ENCODE measurements around the gene NKD1. TPM values are rescaled to one million over a fixed set of nuclear protein-coding genes. Genes with fewer than 3 reads are reported as not detected.

The NKD1 gene
- total RNA-seq, 2 donors from 2014 or later = 0.66 to 1.3 TPM

GRCh38 chr16:50509521-50510341, 38.5 kb upstream of the NKD1 start:
- Mint-ChIP-seq H3K9me3 (no peaks in the 10 kb centered on the region), H3K27ac (no peak overlapping the region), H3K36me3 (ENCODE audit: low read depth) (no peaks in the 10 kb centered on the region), H3K27me3 (no peaks in the 10 kb centered on the region), H3K4me3 (no peak overlapping the region), H3K4me1 (no peaks in the 10 kb centered on the region)
- ATAC-seq (replicated peaks) = no peak

DNA sequence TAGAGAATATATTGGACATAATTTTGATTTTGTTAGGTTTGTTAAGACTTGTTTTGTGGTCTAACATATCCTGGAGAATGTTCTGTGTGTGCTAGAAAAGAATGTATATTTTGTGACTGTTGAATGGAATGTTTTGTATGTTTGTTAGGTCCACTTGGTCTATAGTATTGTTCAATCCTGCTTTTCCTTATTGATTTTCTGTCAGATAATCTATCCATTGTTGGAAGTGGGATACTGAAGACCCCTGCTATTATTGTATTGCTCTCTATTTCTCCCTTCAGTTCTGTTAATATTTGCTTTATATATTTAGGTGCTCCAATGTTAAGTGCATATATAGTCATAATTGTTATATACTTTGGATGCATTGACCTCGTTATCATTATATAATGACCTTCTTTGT, 33.0 kb upstream of the NKD1 start:
- Mint-ChIP-seq H3K4me3 (no peak overlapping the region), H3K36me3 (ENCODE audit: low read depth) (no peaks in the 10 kb centered on the region), H3K27ac (no peak overlapping the region), H3K4me1 (no peaks in the 10 kb centered on the region), H3K27me3 (no peaks in the 10 kb centered on the region), H3K9me3 (peaks cover 7% of the 10 kb centered on the region)
- no peak for ATAC-seq (replicated peaks)

GRCh38 chr16:50516401-50516800, 31.8 kb upstream of the NKD1 start:
- ATAC-seq (replicated peaks) = no peak
- Mint-ChIP-seq H3K4me1 (no peaks in the 10 kb centered on the region), H3K27ac (no peak overlapping the region)

GRCh38 chr16:50516890-50517289, 31.3 kb upstream of the NKD1 start:
- Mint-ChIP-seq H3K9me3 (peaks cover 7% of the 10 kb centered on the region), H3K27ac (no peak overlapping the region)

More at GRCh38 chr16:50516401-50516800, 31.8 kb upstream of the NKD1 start:
- Mint-ChIP-seq H3K27me3 (no peaks in the 10 kb centered on the region), H3K9me3 (peaks cover 7% of the 10 kb centered on the region), H3K4me3 (no peak overlapping the region), H3K36me3 (ENCODE audit: low read depth) (no peaks in the 10 kb centered on the region)

GRCh38 chr16:50517450-50518252, 30.5 kb upstream of the NKD1 start:
- H3K36me3 Mint-ChIP-seq (ENCODE audit: low read depth) = no peaks in the 10 kb centered on the region

More at GRCh38 chr16:50516890-50517289, 31.3 kb upstream of the NKD1 start:
- Mint-ChIP-seq H3K4me3 (no peak overlapping the region), H3K36me3 (ENCODE audit: low read depth) (no peaks in the 10 kb centered on the region), H3K27me3 (no peaks in the 10 kb centered on the region), H3K4me1 (no peaks in the 10 kb centered on the region)
- no peak for ATAC-seq (replicated peaks)

DNA sequence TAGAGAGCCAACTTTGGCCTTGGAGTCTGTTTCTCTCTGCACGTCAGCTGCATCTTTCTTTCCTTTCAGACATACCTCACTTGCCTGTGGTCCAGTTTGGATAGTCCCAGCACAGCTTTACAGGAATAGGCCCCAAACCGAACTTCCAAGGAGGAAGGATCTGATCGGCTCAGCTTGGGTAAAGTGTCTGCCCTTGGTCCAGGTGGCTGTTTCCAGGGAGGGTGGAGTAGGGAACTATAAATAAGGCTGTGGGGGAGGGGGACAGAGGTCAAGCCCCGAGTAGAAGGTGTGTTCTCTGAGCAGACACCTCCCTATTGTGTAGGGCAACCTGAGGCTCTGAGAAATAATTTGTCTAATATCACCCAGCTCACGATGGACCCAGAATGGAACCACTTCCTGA, 29.2 kb upstream of the NKD1 start:
- ATAC-seq (replicated peaks) = no peak
- Mint-ChIP-seq H3K27ac (no peak overlapping the region), H3K4me1 (no peaks in the 10 kb centered on the region), H3K36me3 (ENCODE audit: low read depth) (no peaks in the 10 kb centered on the region), H3K27me3 (no peaks in the 10 kb centered on the region), H3K9me3 (peaks cover 7% of the 10 kb centered on the region), H3K4me3 (no peak overlapping the region)

More at GRCh38 chr16:50517450-50518252, 30.5 kb upstream of the NKD1 start:
- H3K4me1 Mint-ChIP-seq = no peaks in the 10 kb centered on the region
- no peak overlapping the region for H3K27ac Mint-ChIP-seq
- no peak for ATAC-seq (replicated peaks)
- H3K9me3 Mint-ChIP-seq = peaks cover 7% of the 10 kb centered on the region
- no peak overlapping the region for H3K4me3 Mint-ChIP-seq
- no peaks in the 10 kb centered on the region for H3K27me3 Mint-ChIP-seq

- peaks cover 7% of the 10 kb centered on the region for H3K9me3 Mint-ChIP-seq
- H3K36me3 Mint-ChIP-seq (ENCODE audit: low read depth) = no peaks in the 10 kb centered on the region
- no peak overlapping the region for H3K4me3 Mint-ChIP-seq
- no peak overlapping the region for H3K27ac Mint-ChIP-seq
- no peaks in the 10 kb centered on the region for H3K4me1 Mint-ChIP-seq
- peaks cover 2% of the 10 kb centered on the region for H3K27me3 Mint-ChIP-seq
- ATAC-seq (replicated peaks) = no peak
Measured at GRCh38 chr16:50519602-50520001, 28.6 kb upstream of the NKD1 start.

DNA sequence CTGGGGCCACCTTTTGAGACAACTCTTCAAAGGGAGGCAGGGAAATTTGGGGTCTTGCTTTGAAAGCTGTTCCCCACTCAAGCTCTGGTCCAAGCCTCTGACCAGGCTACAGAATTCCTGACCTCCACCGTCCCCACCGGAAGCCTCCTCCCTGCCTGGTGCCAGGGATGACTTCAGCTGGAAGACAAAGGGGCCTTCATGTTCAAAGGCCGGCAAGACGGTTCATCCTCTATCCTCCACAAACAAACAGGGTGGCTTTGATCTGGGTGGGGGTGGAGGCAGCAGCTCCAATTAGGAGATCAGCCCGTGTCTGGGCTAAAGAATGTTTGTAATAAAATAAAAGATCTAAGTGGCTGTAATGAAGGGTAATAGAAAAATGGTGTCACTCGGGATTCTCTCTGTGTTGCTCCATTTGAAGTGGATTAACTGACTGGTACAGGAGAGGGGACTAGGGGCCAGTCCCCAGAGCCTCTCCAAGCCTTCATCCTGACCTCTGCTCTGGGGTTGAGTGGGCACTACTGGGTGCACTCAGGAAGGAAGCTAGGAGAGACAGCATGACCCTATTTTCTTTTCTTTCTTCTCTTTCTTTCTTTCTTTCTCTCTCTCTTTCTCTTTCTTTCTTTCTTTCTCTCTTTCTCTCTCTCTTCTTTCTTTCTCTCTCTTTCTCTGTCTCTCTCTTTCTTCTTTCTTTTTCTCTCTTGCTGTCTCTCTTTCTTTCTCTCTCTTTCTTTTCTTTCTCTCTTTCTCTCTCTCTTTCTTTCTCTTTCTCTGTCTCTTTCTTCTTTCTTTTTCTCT, 27.5 kb upstream of the NKD1 start:
- no peak overlapping the region for H3K27ac Mint-ChIP-seq

DNA sequence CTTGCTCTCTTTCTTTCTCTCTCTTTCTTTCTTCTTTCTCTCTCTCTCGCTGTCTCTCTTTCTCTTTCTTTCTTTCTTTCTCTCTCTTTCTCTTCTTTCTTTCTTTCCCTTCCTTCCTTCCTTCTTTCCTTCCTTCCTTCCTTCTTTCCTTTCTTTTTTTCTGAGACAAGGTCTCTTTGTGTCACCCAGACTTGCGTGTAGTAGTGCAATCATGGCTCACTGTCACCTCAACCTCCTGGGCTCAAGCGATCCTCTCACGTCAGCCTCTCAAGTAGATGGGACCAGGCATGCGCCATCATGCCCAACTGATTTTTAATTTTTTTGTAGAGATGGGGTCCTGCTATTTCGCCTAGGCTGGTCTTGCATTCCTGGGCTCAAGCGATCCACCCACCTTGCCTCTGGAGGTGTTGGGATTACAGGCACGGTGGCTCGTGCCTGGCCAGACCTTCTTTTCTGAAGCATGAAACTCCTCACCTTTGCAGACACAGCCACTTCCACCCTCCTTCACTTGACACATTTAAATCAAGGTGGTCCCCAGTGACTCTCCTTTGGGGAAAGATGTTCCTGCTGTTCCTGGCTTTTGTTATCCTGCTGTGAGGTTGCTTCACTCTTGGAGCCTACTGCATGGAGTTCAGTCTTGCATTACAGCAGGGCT, 26.8 kb upstream of the NKD1 start:
- ATAC-seq (replicated peaks) = no peak
- Mint-ChIP-seq H3K36me3 (ENCODE audit: low read depth) (no peaks in the 10 kb centered on the region), H3K27ac (no peak overlapping the region), H3K9me3 (peaks cover 7% of the 10 kb centered on the region), H3K4me1 (no peaks in the 10 kb centered on the region), H3K4me3 (no peak overlapping the region), H3K27me3 (peaks cover 7% of the 10 kb centered on the region)

More for the DNA sequence above, 27.5 kb upstream of the NKD1 start:
- Mint-ChIP-seq H3K36me3 (ENCODE audit: low read depth) (no peaks in the 10 kb centered on the region), H3K4me3 (no peak overlapping the region), H3K4me1 (no peaks in the 10 kb centered on the region), H3K27me3 (peaks cover 3% of the 10 kb centered on the region), H3K9me3 (peaks cover 7% of the 10 kb centered on the region)
- ATAC-seq (replicated peaks) = no peak

DNA sequence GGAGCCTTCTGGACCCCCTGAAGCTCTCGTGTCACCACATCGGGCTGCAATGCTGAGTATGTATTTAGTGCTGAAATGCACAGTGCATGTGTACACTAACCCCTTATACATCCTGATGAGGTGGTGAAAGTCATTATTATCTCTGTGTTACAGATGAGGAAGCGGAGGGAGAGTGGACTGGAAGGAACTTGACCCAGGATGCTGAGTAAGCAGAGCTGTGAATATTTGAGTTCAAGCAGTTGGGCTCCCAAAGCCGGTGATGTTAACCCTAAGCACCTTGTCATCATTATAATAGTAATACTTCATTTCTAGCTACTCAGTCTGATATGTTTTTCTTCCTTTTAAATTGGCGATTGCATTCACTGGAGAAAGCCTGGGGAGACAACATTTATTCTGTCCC, 25.9 kb upstream of the NKD1 start:
- no peak overlapping the region for H3K27ac Mint-ChIP-seq
- ATAC-seq (replicated peaks) = no peak
- no peak overlapping the region for H3K4me3 Mint-ChIP-seq
- H3K27me3 Mint-ChIP-seq = peaks cover 8% of the 10 kb centered on the region
- no peaks in the 10 kb centered on the region for H3K36me3 Mint-ChIP-seq (ENCODE audit: low read depth)
- no peaks in the 10 kb centered on the region for H3K9me3 Mint-ChIP-seq
- H3K4me1 Mint-ChIP-seq = no peaks in the 10 kb centered on the region

GRCh38 chr16:50523710-50524109, 24.5 kb upstream of the NKD1 start:
- Mint-ChIP-seq H3K36me3 (ENCODE audit: low read depth) (no peaks in the 10 kb centered on the region), H3K4me1 (no peaks in the 10 kb centered on the region), H3K9me3 (no peaks in the 10 kb centered on the region), H3K4me3 (no peak overlapping the region), H3K27ac (no peak overlapping the region), H3K27me3 (peaks cover 8% of the 10 kb centered on the region)
- no peak for ATAC-seq (replicated peaks)

DNA sequence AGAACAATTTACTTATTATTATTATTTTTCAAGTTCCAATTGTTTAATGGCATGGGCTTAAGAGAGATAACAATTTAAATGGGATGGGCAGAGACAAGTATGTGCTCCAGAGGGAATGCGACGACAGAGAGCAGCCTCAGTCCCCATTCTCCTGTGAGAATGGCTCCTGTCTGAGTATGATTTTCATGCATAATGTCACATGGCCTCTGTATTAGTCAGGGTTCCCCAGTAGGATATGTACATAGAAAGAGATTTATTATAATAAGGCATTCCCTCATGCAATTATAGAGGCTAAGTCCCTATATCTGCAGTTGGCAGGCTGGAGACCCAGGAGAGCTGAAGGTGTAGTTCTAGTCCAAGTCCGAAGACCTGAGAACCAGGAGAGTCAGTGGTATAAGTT, 22.9 kb upstream of the NKD1 start:
- H3K27ac Mint-ChIP-seq = no peak overlapping the region
- peaks cover 8% of the 10 kb centered on the region for H3K27me3 Mint-ChIP-seq
- no peak overlapping the region for H3K4me3 Mint-ChIP-seq
- peaks cover 7% of the 10 kb centered on the region for H3K9me3 Mint-ChIP-seq
- no peaks in the 10 kb centered on the region for H3K36me3 Mint-ChIP-seq (ENCODE audit: low read depth)
- ATAC-seq (replicated peaks) = no peak
- no peaks in the 10 kb centered on the region for H3K4me1 Mint-ChIP-seq

GRCh38 chr16:50525716-50526115, 22.5 kb upstream of the NKD1 start:
- peaks cover 9% of the 10 kb centered on the region for H3K9me3 Mint-ChIP-seq

DNA sequence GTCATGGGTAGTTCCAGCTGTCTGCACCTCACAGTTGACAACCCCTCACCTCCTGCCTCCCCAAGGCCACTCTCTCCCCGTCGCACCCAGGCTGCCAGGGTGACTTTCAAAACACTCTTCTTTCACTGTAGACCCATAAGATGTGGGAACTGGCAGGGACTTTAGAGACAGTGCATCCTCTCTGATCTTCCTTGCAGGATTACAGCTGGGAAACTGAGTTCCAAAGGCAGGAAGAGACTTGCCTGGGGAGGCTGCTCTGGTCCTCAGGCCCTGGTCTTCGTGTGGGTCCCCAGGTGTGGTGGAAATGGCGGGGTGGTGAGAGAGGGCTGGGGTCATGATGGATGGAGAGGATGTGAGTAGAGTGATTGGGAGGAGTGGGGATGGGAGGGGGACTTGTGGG, 21.9 kb upstream of the NKD1 start:
- ATAC-seq (replicated peaks) = no peak
- Mint-ChIP-seq H3K4me1 (no peaks in the 10 kb centered on the region), H3K27me3 (peaks cover 8% of the 10 kb centered on the region), H3K9me3 (peaks cover 9% of the 10 kb centered on the region), H3K27ac (no peak overlapping the region), H3K4me3 (no peak overlapping the region), H3K36me3 (ENCODE audit: low read depth) (no peaks in the 10 kb centered on the region)

More at GRCh38 chr16:50525716-50526115, 22.5 kb upstream of the NKD1 start:
- no peaks in the 10 kb centered on the region for H3K36me3 Mint-ChIP-seq (ENCODE audit: low read depth)
- no peak overlapping the region for H3K27ac Mint-ChIP-seq
- H3K4me1 Mint-ChIP-seq = no peaks in the 10 kb centered on the region
- H3K27me3 Mint-ChIP-seq = peaks cover 8% of the 10 kb centered on the region
- ATAC-seq (replicated peaks) = no peak
- no peak overlapping the region for H3K4me3 Mint-ChIP-seq
